GM23338 (cell line): ENCODE measurements around the gene ATOH8. TPM values are rescaled to one million over a fixed set of nuclear protein-coding genes. Genes with fewer than 3 reads are reported as not detected.

Source experiments
- ATAC-seq: fragments of 200-7000 bp; cut with Tn5 transposase; 3 replicates; pipeline ENCODE4 v1.9.1; 2020
- DNase-seq: peaks from one replicate; pipeline ENCODE4 v3.0.0-alpha.2; 2015; ENCODE audit warnings: low spot score
- H2AFZ ChIP-seq: fragments of 200-600 bp; sonication (generic); 2 replicates; pipeline ENCODE4 v1.8.0; 2016; ENCODE audit warnings: antibody characterized with exemption, mild to moderate bottlenecking, moderate library complexity
- H3F3A ChIP-seq: fragments of 200-600 bp; sonication (generic); replicated peaks from 2 replicates; pipeline ENCODE4 v1.8.0; 2017; ENCODE audit warnings: antibody characterized with exemption, mixed run types, low read depth
- H3K27ac ChIP-seq: fragments of 200-600 bp; sonication (generic); 2 replicates; pipeline ENCODE4 v1.6.1; 2016; ENCODE audit warnings: low read depth
- H3K27me3 ChIP-seq: fragments of 200-600 bp; sonication (generic); 2 replicates; pipeline ENCODE4 v1.8.0; 2016; ENCODE audit warnings: mild to moderate bottlenecking, mixed run types, moderate library complexity; ENCODE audit not compliant: insufficient read depth
- H3K36me3 ChIP-seq: fragments of 200-600 bp; sonication (generic); 2 replicates; pipeline ENCODE4 v1.8.0; 2016; ENCODE audit warnings: mild to moderate bottlenecking; ENCODE audit not compliant: insufficient read depth
- H3K4me1 ChIP-seq: fragments of 200-600 bp; sonication (generic); 2 replicates; pipeline ENCODE4 v1.8.0; 2016; ENCODE audit warnings: mild to moderate bottlenecking, moderate library complexity; ENCODE audit not compliant: insufficient read depth
- H3K4me2 ChIP-seq: fragments of 200-600 bp; sonication (generic); 2 replicates; pipeline ENCODE4 v1.7.1; 2017; ENCODE audit warnings: mixed run types
- H3K4me3 ChIP-seq: fragments of 200-600 bp; sonication (generic); 2 replicates; pipeline ENCODE4 v1.6.1; 2016; ENCODE audit warnings: mixed run types
- H3K79me2 ChIP-seq: fragments of 200-600 bp; sonication (generic); replicated peaks from 2 replicates; pipeline ENCODE4 v1.8.0; 2017; ENCODE audit warnings: mild to moderate bottlenecking; ENCODE audit not compliant: insufficient read depth
- H3K9me2 ChIP-seq: fragments of 200-600 bp; sonication (generic); 2 replicates; pipeline ENCODE4 v1.8.0; 2017; ENCODE audit not compliant: insufficient read depth
- H4K20me1 ChIP-seq: fragments of 200-600 bp; sonication (generic); replicated peaks from 2 replicates; pipeline ENCODE4 v1.8.0; 2017; ENCODE audit warnings: mild to moderate bottlenecking; ENCODE audit not compliant: insufficient read depth
- H3K27ac Mint-ChIP-seq: 2 replicates; pipeline ENCODE4 v1.8.0; 2020; ENCODE audit warnings: inconsistent platforms, mild to moderate bottlenecking, moderate library complexity, mixed read lengths
- H3K27me3 Mint-ChIP-seq: 3 replicates; pipeline ENCODE4 v1.8.0; 2022; ENCODE audit warnings: low read depth, mild to moderate bottlenecking, moderate library complexity, mixed read lengths, inconsistent platforms; ENCODE audit not compliant: insufficient read depth, poor library complexity
- H3K36me3 Mint-ChIP-seq: 3 replicates; pipeline ENCODE4 v1.8.0; 2021; ENCODE audit warnings: low read depth, mild to moderate bottlenecking, inconsistent platforms, moderate library complexity, mixed read lengths
- H3K4me1 Mint-ChIP-seq: 3 replicates; pipeline ENCODE4 v1.8.0; 2020; ENCODE audit warnings: mild to moderate bottlenecking, inconsistent platforms, mixed read lengths
- H3K4me3 Mint-ChIP-seq: 3 replicates; pipeline ENCODE4 v1.8.0; 2021; ENCODE audit warnings: moderate library complexity, mild to moderate bottlenecking, inconsistent platforms, mixed read lengths
- H3K9me3 Mint-ChIP-seq: 3 replicates; pipeline ENCODE4 v1.8.0; 2020; ENCODE audit warnings: moderate library complexity, mild to moderate bottlenecking, inconsistent platforms, mixed read lengths
- JUNB ChIP-seq: IDR thresholded peaks from one replicate; pipeline ENCODE4 v1.6.1; 2016; ENCODE audit warnings: antibody characterized with exemption; ENCODE audit not compliant: unreplicated experiment
- ZNF114 ChIP-seq: fragments of 250-450 bp; sonication (Bioruptor Pico); IDR thresholded peaks from 2 replicates; pipeline ENCODE4 v1.5.0; 2020; ENCODE audit warnings: mild to moderate bottlenecking, moderate library complexity
- ZNF462 ChIP-seq: fragments of 250-450 bp; sonication (Bioruptor Pico); IDR thresholded peaks from 2 replicates; pipeline ENCODE4 v1.5.0; 2020; ENCODE audit warnings: mild to moderate bottlenecking, moderate library complexity
- polyA plus RNA-seq: library from polyadenylated mRNA; unstranded; fragments of >200 nt; fragmentation: Nextera tagmentation; extraction: Ambion mirVana; gene quantifications from 2 replicates; pipeline ENCODE4 v1.2.1, GENCODE V29; 2016
- total RNA-seq: library from RNA; depleted of rRNA; stranded (reverse); fragments of >200 nt; shearing (Covaris generic); gene quantifications from 2 replicates; pipeline ENCODE4 v1.2.3, GENCODE V29; 2014
- TF ChIP-seq, protein P1 (sequence below): IDR thresholded peaks from 2 replicates; pipeline ENCODE4 v1.6.1; 2016; ENCODE audit warnings: antibody characterized with exemption

The ATOH8 gene
- total and polyA plus RNA-seq, 2 experiments from 2014 or later = 0.11 to 0.97 TPM

GRCh38 chr2:85785871-85786270, 32.1 kb downstream of the ATOH8 start (continued):
- TF ChIP-seq ZNF462 (CRISPR knock-in tag) = no peak
- TF ChIP-seq, protein P1, sequence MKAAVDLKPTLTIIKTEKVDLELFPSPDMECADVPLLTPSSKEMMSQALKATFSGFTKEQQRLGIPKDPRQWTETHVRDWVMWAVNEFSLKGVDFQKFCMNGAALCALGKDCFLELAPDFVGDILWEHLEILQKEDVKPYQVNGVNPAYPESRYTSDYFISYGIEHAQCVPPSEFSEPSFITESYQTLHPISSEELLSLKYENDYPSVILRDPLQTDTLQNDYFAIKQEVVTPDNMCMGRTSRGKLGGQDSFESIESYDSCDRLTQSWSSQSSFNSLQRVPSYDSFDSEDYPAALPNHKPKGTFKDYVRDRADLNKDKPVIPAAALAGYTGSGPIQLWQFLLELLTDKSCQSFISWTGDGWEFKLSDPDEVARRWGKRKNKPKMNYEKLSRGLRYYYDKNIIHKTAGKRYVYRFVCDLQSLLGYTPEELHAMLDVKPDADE = no peak
- TF ChIP-seq ZNF114 (CRISPR knock-in tag) = no peak

GRCh38 chr2:85786444-85786843, 32.7 kb downstream of the ATOH8 start:
- ATAC-seq (no peak), DNase-seq (no peak)
- H3F3A ChIP-seq = no peaks in the 10 kb centered on the region
- no peaks in the 10 kb centered on the region for H4K20me1 ChIP-seq
- no peaks in the 10 kb centered on the region for H3K27me3 ChIP-seq
- TF ChIP-seq JUNB = no peak
- no peak for TF ChIP-seq ZNF462 (CRISPR knock-in tag)
- no peak overlapping the region for H3K27ac ChIP-seq
- H3K4me3 ChIP-seq = no peak overlapping the region
- Mint-ChIP-seq H3K4me3 (no peak overlapping the region), H3K4me1 (0 out of 3 replicates have a peak, but pooled peaks cover 4% of the 10 kb centered on the region), H3K36me3 (no peaks in the 10 kb centered on the region; the same call in 2 of the 3 replicates), H3K27ac (no peak overlapping the region), H3K27me3 (peaks cover 2% of the 10 kb centered on the region), H3K9me3 (no peaks in the 10 kb centered on the region)
- H3K4me1 ChIP-seq = no peaks in the 10 kb centered on the region
- H3K9me2 ChIP-seq = no peaks in the 10 kb centered on the region
- H3K36me3 ChIP-seq = no peaks in the 10 kb centered on the region
- no peak overlapping the region for H2AFZ ChIP-seq
- H3K4me2 ChIP-seq = no peak overlapping the region
- H3K79me2 ChIP-seq = no peaks in the 10 kb centered on the region
